Pancreas (tissue), 10 donors: ENCODE results near the gene TP53I13. TPM values are rescaled to one million over a fixed set of nuclear protein-coding genes. Genes with fewer than 3 reads are reported as not detected.

Source experiments
- ATAC-seq, 4 donors: fragments of 200-7000 bp; cut with Tn5 transposase; one replicate each; pipeline versions ENCODE4 v1.8.0 to v1.9.1; 2020; ENCODE audit warnings: mild to moderate bottlenecking in 4 of 4, moderate library complexity in 4 of 4
- DNase-seq, 6 donors: peaks; one replicate each; pipeline ENCODE4 v3.0.0-alpha.2; 2020
- FAIRE-seq: peaks from 2 replicates; lab custom pipeline; 2012; peaks lifted over from hg19 to GRCh38; lab: Jason Lieb, UNC
- H3K27ac ChIP-seq, 4 donors: fragments of 200-600 bp; sonication (generic); 1 replicate in 3 of 4; 2 replicates in 1 of 4; pipeline versions ENCODE4 v1.5.0 to v1.8.0; 2020
- H3K27me3 ChIP-seq, 4 donors: fragments of 200-600 bp; one replicate each; pipeline ENCODE4 v1.8.0; 2021
- H3K36me3 ChIP-seq, 3 donors: fragments of 200-600 bp; sonication (generic) in 1 of 3; one replicate each; pipeline versions ENCODE4 v1.5.0 to v1.8.0; 2020 to 2021
- H3K4me1 ChIP-seq, 3 donors: fragments of 200-600 bp; one replicate each; pipeline ENCODE4 v1.8.0; 2021
- H3K4me3 ChIP-seq, 4 donors: fragments of 200-600 bp; sonication (generic) in 2 of 4; one replicate each; pipeline versions ENCODE4 v1.5.0 to v1.8.0; 2020 to 2021
- H3K9me3 ChIP-seq, 4 donors: fragments of 200-600 bp; one replicate each; pipeline ENCODE4 v1.8.0; 2021
- CTCF ChIP-seq, 4 donors: fragments of 200-600 bp; sonication (generic) in 3 of 4; IDR thresholded peaks; one replicate each; pipeline versions ENCODE4 v1.5.0 to v1.8.0; 2021; ENCODE audit warnings: antibody characterized with exemption in 4 of 4
- WGBS, 2 donors: extraction: QIAGEN DNeasy Blood & Tissue Kit; methylation state at CpG; one replicate each; pipeline ENCODE4 v1.1.7; 2013; 5-methylcytosine and 5-hydroxymethylcytosine counted together
- intact Hi-C, 3 donors: fragments of 100-400 bp; cut with DNase I; formaldehyde crosslinking; loops; one replicate each; pipeline versions ENCODE4 v1.11.1 to v1.14.2; 2022
- polyA plus RNA-seq, 2 donors: library from polyadenylated mRNA; stranded (reverse); fragments of 200-250 nt; gene quantifications; one replicate each; pipeline ENCODE4 v1.2.3, GENCODE V29; 2013
- total RNA-seq, 6 donors: library from RNA; stranded (reverse); fragmentation: NEBNext Ultra II Directional in 4 of 6; extraction: Animal tissue kit (Norgen Biotek cat#: 25700) in 4 of 6; gene quantifications; one replicate each; pipeline versions ENCODE4 v1.2.1 to v1.2.4, GENCODE V29; 2021 to 2023
- donor health status: healthy with polysubstance abuse.
- donor health status: DM: no; HTN: no; CAD: no; lungs with moderate emphysema.
- donor health status: DM: no; HTN: no; CAD: no.
- donor health status: control.
- donor health status: control.
- donor health status: Bipolar disorder and iron deficiency.
- donor health status: DM: yes; HTN: yes; CAD: no.
- donor health status: DM: no; HTN: no; CAD: no.
- donor health status: DM: no; HTN: no; CAD: no.
- donor health status: DM: yes; HTN: yes; CAD: no.

Gene TP53I13
- total and polyA plus RNA-seq, 8 donors: 16.5 to 176 (median 23.5) TPM

GRCh38 chr17:29582772-29583171, 14.3 kb downstream of the TP53I13 start:
- no peak overlapping the region for H3K4me3 ChIP-seq
- no peaks in the 10 kb centered on the region for H3K27me3 ChIP-seq
- DNase-seq (peak in 2 of 6 donors; percentile 3 to 56), ATAC-seq (no peak), FAIRE-seq (no peak)
- TF ChIP-seq CTCF (IDR thresholded peaks at IDR 0.05): no peak
- no peaks in the 10 kb centered on the region for H3K36me3 ChIP-seq
- H3K9me3 ChIP-seq: no peaks in the 10 kb centered on the region
- intact Hi-C loops: no loop called here
- WGBS, 2 donors: 94 to 95% methylated on average over 13 of the region's 13 CpGs
- H3K4me1 ChIP-seq: no peaks in the 10 kb centered on the region
- H3K27ac ChIP-seq: no peak overlapping the region

GRCh38 chr17:29583324-29584248, 15.1 kb downstream of the TP53I13 start:
- Histone ChIP-seq H3K4me1 (no peaks in the 10 kb centered on the region), H3K9me3 (no peaks in the 10 kb centered on the region), H3K36me3 (no peaks in the 10 kb centered on the region), H3K27ac (no peak overlapping the region), H3K27me3 (no peaks in the 10 kb centered on the region), H3K4me3 (no peak overlapping the region)
- ATAC-seq: no peak
- 89 to 93% methylated on average over 15 to 16 of the region's 16 CpGs for WGBS, 2 donors
- intact Hi-C loops: no loop called here
- peak in 2 of 6 donors; percentile 57 to 72 for DNase-seq
- no peak for FAIRE-seq
- no peak for TF ChIP-seq CTCF (IDR thresholded peaks at IDR 0.05)

DNA sequence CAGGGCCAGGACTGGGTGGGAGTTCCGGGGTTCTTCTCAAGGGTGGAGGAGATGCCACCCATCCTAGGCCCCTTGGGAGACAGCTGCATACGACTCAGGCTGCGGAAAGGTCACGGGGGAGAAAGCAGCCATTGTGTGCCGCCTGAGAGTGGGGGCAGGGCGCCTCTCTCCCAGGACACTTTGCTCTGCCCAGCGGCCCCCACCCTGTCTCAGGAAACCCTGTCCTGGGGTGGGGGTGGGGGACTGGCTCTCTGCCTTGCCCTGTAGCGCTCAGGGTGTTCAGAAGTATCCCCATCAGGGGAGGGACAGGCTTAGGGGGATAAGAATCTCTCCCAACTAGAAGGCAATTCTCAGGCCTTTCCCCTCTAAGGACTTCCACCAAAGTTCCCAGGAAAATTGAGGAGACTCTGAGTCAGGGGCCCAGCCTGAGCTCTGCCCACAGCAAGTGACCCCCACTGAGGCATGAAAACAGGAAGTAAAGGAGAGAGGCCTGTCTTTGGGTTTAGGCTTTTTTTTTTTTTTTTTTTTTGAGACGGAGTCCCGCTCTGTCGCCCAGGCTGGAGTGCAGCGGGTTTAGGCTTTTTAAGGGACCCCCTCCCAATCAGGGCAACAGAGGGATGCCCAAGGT, 16.1 kb downstream of the TP53I13 start:
- no peaks in the 10 kb centered on the region for H3K4me1 ChIP-seq
- H3K27me3 ChIP-seq: no peaks in the 10 kb centered on the region
- TF ChIP-seq CTCF (IDR thresholded peaks at IDR 0.05): no peak
- peak overlapping the region in 1 of 4 donors; percentile 28 for H3K27ac ChIP-seq
- no peaks in the 10 kb centered on the region for H3K9me3 ChIP-seq
- WGBS, 2 donors: 83 to 85% methylated on average over 12 of the region's 12 CpGs
- intact Hi-C loops: no loop called here
- ATAC-seq (no peak), FAIRE-seq (no peak), DNase-seq (peak in 2 of 6 donors; percentile 2 to 36)
- H3K36me3 ChIP-seq: no peaks in the 10 kb centered on the region
- H3K4me3 ChIP-seq: no peak overlapping the region

DNA sequence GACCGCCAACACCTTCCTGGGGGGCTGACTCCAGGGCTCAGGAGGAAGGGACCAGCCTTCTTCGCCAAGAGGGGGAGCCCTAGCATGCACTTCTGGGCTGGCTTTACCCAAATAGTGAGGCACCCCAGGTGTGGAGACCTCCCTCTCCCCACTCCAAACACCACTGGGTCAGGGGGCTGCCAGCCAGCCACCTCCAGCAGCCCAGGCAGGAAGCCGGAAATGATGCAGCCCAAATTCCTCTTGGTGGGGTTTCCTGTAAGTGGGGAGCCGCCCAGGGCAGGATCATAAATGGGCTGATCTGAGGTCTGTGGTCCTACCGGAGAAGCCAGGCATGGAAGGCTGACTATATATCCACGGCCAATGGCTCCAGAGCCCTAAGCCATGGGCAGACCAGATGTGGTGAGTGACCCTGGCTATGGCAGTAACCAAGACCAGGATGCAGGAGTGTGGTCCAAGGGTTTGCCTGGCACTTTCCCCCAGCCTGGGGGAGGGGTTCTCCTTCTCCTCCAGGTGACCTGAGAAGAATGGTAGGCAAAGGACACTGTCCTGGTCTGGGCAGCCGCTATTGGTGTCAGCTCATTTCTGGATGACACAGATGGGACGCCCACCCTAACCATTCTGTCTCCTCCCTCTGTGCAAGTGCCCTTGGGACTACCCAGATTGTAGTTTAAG, 16.7 kb downstream of the TP53I13 start:
- ATAC-seq: no peak
- FAIRE-seq: no peak
- peaks cover under 1 to 3% (median 2%) of the 10 kb centered on the region in 3 donors for H3K4me1 ChIP-seq

More for the DNA sequence above, 16.7 kb downstream of the TP53I13 start:
- no peak for TF ChIP-seq CTCF (IDR thresholded peaks at IDR 0.05)
- Histone ChIP-seq H3K27ac (peak overlapping the region in 1 of 4 donors; percentile 28), H3K36me3 (no peaks in the 10 kb centered on the region), H3K9me3 (no peaks in the 10 kb centered on the region), H3K4me3 (no peak overlapping the region), H3K27me3 (no peaks in the 10 kb centered on the region)
- WGBS, 2 donors: 86 to 95% methylated on average over 8 of the region's 8 CpGs
- DNase-seq: peak in 3 of 6 donors; percentile 2 to 38 (median 6)
- intact Hi-C loops: no loop called here
